Activated CD4-positive, alpha-beta T cell treated with anti-CD3 and anti-CD28 coated beads, Interleukin-2, amount 50 U/mL, for 1 hour (primary cell): Measurements from ENCODE around the gene PRKACB.
"Not testable (repeated sequence)": the region's sequence is repeated elsewhere in the genome, so short reads cannot be mapped to it uniquely, and the experiment has no call there.

ENCODE experiments used
- DNase-seq: peaks from one replicate; pipeline ENCODE4 v3.0.0-alpha.2; 2020

Gene PRKACB

GRCh38 chr1:84272401-84272800 is 128.3 kb downstream of the PRKACB start:
- no peak for DNase-seq

GRCh38 chr1:84277343-84278059 is 133.4 kb downstream of the PRKACB start:
- no peak for DNase-seq

GRCh38 chr1:84278905-84279304 is 134.8 kb downstream of the PRKACB start:
- no peak for DNase-seq

GRCh38 chr1:84280912-84281311 is 136.8 kb downstream of the PRKACB start:
- DNase-seq = no peak

- no peak for DNase-seq
Observed at GRCh38 chr1:84282780-84283333, 138.8 kb downstream of the PRKACB start.

- no peak for DNase-seq
Observed at GRCh38 chr1:84283381-84283780, 139.3 kb downstream of the PRKACB start.

GRCh38 chr1:84286071-84286470 is 142.0 kb downstream of the PRKACB start:
- DNase-seq = no peak

GRCh38 chr1:84287389-84287788 is 143.3 kb downstream of the PRKACB start:
- not testable (repeated sequence) for DNase-seq
